Measurements from ENCODE around the gene DOK5. TPM values are rescaled to one million over a fixed set of nuclear protein-coding genes. Genes with fewer than 3 reads are reported as not detected.

The DOK5 gene
- total and polyA plus RNA-seq, 9 of the 15 experiments (the other 6 are each of a cell fraction or from before 2014, with no cell fraction given), result not detected

GRCh38 chr20:54475334-54476168 is at the start of gene DOK5 (continued):
- TF ChIP-seq E2F8 (IDR thresholded peaks at IDR 0.05; ENCODE audit: low read depth, partially characterized antibody) (no peak), ZNF511 (CRISPR knock-in tag; IDR thresholded peaks at IDR 0.05) (no peak), RAD21 (CRISPR knock-in tag; conservative IDR thresholded peaks at IDR 0.05 in 1 of 2, IDR thresholded peaks at IDR 0.05 in 1 of 2) (no peak), ADNP (tag; IDR thresholded peaks at IDR 0.05) (no peak), TRIM24 (IDR thresholded peaks at IDR 0.05) (no peak), SRF (CRISPR knock-in tag; IDR thresholded peaks at IDR 0.05) (no peak), EGR1 (conservative IDR thresholded peaks at IDR 0.05) (0 out of 2 replicates have a peak, but pooled peaks have one; percentile 14), GTF3C2 (IDR thresholded peaks at IDR 0.05; ENCODE audit: borderline replicate concordance, extremely low read depth, insufficient read length) (no peak), ZNF384 (IDR thresholded peaks at IDR 0.05; ENCODE audit: low read depth, low read length) (no peak), SPI1 (IDR thresholded peaks at IDR 0.05; ENCODE audit: borderline replicate concordance, low read depth, low read length) (no peak)

All from K562 (cell line).